Measurements from ENCODE around the gene BMPR1A.

GRCh38 chr10:86756511-86757112 is at the start of gene BMPR1A:
- TF ChIP-seq CTCF (IDR thresholded peaks at IDR 0.05) (no peak), POLR2A (IDR thresholded peaks at IDR 0.05) (peak; percentile 32 to 80)
